NOMO-1 treated with DMSO at 0.1 percent for 48 hours (cell line): Measurements from ENCODE around the gene RTN1.

Experiments used
- DNase-seq: peaks from one replicate; lab custom pipeline; 2025; ENCODE audit not compliant: unreplicated experiment; lab: John Stamatoyannopoulos, UW

RTN1 gene

DNA sequence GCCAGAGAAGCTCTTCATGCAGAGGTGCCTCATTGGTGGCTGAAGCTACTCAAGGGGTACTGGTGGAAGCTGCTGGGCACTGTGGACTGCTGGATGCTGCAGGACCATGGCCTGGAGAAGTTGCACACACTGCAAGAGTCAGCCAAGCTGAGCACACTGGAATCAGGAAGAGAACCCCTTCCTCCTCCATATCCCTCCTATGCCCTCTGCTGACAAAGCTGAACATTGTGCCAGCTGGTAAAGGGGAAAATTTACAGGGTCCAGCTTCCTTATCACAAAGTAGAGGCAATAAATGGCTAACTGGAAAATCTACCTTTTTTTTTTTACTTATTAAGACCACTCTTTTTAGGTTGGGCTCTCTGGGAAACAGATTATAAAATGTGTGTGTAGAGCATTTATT is 300.5 kb downstream of the RTN1 start:
- DNase-seq = peak; percentile 56

DNA sequence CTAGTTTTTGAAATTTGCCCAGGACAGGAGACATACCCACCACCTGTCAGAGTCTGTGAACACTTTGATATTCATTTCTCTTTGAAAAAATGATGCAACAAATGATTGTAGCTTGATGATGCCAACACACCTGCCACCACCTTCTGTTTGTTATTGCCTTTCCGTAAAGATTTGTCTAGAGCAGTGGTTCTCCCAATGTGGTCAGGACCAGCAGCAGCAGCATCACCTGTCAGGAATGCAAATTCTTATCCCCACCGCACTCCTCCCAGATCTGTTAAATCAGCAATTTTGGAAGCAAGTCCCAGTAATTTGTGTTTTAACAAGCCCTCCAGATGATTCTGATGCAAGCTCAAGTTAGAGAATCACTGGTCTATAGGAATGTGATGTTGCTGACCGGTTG is 303.9 kb downstream of the RTN1 start:
- DNase-seq = no peak

DNA sequence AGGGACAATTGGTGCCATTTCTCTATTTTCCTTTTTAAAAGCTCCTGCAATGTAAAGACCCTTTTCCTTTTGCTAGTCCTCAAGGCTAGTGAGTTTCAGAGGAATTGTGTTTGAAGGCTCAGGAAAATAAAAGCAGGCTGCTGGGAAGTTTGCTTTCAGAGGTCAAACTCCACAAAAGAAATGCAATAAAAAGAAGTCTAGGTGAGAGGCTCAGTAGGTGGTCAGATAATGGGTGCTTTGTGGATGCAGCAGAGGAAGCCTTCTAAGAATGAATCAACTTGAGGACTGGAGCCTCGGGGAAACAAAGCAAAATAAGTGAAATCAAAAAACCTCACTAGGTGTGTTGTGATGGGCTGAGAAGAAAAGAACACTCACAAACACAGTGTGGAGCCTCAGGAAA is 304.3 kb downstream of the RTN1 start:
- no peak for DNase-seq

DNA sequence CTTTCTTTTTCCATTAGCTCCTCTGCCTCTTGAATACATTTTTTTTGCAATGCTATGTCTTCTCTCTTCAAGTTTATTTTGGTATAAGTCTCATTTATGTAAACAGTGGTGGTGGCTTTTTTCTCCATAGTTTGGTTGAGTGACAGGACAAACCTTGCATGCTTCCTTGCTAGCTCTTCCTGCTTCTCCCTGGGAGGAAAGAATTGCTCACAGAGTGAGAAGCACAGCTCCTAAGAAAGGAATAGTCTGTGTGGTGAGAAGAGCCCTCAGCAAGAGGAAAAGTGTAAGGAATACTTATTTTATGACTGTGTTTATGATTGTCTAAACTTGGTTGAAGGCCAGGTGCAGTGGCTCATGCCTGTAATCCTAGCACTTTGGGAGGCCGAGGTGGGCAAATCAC is 305.5 kb downstream of the RTN1 start:
- no peak for DNase-seq

DNA sequence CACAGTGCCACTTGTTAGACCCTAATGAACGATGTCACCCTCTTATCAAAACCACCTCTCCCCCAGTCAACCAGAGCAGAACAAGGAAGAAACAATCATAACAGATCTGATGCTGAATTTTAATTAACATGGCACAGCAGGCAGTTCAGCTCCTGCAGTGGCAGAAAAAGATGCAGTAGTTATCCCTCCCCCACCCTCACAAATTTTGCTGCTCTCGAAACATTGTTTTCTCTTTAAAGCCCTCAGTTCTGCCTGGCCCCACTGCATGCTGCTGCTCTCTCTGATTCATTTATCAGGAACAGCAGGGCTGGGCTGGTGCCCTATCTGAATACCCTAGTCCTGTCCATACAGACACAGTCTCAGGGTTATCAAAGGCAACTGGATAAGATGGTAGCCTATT is 306.2 kb downstream of the RTN1 start:
- no peak for DNase-seq

DNA sequence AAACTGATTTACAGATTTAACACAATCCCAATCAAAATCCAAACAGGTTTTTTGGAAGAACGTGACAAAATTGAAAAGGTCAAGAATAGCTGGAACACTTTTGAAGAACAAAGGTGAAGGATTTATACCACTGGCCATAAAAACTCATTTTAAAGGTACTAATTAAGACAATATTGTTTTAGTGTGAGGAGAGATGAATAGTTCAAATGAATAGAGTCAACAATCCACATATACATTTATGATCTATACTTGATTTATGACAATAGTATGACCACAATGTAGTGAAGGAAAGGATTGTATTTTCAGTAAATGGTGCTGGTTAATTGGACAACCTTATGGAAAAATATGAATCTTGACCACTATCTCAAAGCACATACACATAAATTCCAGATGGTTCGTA is 323.3 kb downstream of the RTN1 start:
- DNase-seq = no peak
